ENCODE results near the gene CHKB.

The CHKB gene, protein sequence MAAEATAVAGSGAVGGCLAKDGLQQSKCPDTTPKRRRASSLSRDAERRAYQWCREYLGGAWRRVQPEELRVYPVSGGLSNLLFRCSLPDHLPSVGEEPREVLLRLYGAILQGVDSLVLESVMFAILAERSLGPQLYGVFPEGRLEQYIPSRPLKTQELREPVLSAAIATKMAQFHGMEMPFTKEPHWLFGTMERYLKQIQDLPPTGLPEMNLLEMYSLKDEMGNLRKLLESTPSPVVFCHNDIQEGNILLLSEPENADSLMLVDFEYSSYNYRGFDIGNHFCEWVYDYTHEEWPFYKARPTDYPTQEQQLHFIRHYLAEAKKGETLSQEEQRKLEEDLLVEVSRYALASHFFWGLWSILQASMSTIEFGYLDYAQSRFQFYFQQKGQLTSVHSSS

DNA sequence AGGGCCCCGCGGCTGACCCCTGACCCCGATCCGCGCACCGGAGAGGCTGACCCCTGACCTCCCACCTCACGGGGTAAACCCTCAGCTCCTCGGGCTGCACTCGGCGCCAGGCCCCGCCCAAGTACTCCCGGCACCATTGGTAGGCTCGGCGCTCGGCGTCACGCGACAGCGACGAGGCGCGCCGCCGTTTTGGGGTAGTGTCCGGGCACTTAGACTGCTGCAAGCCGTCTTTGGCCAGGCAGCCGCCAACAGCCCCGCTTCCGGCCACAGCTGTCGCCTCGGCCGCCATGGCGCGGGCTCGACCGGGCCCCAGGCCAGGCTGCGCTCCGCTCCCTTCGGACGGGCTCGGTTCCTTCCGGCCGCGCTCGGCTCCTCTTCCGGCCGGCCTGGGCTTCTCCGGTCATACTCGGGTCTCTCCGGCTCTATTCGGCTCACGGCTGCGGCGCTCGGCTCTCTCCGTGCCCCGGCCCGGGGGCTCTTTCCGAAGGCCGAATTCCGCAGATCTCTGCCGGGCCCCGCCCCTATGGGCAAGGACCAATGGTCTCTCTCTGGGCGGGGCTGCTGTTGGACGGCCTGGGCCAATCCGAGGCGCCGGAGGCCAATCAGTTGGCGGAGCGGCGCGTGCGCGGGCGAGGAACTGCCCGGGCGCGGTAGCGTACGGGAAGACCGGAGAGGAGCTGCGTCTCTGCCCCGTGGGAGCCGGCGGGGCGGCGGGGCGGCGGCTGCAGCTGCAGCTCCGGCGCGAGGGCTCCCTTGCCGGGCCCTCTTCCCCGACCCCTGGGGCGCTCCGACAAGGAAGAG, at the start of gene CHKB:
CHKB (minus strand) TSS at position 357 of the 801 bp plus-strand sequence; CDS start at position 289, 68 bp downstream.
- DNase-seq (ENCODE audit: insufficient read length, low spot score) (peak; percentile 77), FAIRE-seq (no peak)
- TF ChIP-seq, protein P1, sequence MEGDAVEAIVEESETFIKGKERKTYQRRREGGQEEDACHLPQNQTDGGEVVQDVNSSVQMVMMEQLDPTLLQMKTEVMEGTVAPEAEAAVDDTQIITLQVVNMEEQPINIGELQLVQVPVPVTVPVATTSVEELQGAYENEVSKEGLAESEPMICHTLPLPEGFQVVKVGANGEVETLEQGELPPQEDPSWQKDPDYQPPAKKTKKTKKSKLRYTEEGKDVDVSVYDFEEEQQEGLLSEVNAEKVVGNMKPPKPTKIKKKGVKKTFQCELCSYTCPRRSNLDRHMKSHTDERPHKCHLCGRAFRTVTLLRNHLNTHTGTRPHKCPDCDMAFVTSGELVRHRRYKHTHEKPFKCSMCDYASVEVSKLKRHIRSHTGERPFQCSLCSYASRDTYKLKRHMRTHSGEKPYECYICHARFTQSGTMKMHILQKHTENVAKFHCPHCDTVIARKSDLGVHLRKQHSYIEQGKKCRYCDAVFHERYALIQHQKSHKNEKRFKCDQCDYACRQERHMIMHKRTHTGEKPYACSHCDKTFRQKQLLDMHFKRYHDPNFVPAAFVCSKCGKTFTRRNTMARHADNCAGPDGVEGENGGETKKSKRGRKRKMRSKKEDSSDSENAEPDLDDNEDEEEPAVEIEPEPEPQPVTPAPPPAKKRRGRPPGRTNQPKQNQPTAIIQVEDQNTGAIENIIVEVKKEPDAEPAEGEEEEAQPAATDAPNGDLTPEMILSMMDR (IDR thresholded peaks at IDR 0.05; ENCODE audit: insufficient read depth, missing control alignments), result no peak

DNA sequence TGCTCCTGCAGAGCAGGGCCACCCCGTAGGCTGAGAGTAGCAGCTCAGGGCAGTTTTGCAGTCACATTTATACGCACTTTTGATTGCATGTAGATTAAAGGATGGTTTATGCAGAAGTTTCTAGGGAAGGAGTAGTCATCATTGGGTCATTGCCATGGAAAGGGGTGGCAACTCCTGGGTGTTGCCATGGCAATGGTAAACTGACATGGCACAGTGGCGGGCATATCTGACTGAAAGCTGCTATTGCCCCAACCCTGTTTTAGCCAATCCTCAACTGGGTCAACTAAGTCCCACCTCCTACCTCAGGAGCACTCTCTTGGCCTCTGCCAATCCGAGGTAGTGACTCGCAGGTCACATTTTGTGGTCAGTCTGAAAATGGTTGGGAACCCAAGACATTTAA, 47.7 kb upstream of the CHKB start:
- TF ChIP-seq, protein P1 (IDR thresholded peaks at IDR 0.05; ENCODE audit: insufficient read depth, missing control alignments), result no peak
- DNase-seq (ENCODE audit: insufficient read length, low spot score) (no peak), FAIRE-seq (no peak)

DNA sequence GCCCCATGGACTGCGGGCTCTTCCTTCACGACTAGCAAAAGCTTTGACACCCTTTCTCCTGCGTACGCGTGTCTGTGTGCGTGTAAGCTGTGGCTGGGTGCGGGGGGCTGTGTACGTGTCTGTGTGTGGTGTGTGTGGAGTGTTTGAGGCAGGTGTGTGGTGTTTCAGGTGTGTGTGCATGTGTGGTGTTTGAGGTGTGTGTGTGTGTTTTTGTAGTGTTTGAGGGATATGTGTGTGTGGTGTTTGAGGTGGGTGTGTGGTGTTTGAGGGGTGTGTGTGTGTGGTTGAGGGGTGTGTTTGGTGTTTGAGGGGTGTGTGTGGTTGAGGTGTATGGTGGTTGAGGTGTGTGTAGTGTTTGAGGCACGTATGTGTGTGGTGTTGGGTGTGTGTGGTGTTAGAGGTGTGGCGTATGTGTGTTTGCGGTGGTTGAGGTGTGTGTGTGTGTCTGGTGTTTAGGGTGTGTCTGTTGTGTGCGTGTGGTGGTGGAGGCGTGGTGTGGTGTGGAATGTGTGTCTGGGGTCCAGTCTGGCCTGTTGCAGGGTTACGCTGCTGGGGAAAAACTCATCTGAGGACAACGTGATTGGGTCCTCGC, 46.0 kb upstream of the CHKB start:
- TF ChIP-seq, protein P1 (IDR thresholded peaks at IDR 0.05; ENCODE audit: insufficient read depth, missing control alignments), result no peak
- FAIRE-seq (no peak), DNase-seq (ENCODE audit: insufficient read length, low spot score) (no peak)

DNA sequence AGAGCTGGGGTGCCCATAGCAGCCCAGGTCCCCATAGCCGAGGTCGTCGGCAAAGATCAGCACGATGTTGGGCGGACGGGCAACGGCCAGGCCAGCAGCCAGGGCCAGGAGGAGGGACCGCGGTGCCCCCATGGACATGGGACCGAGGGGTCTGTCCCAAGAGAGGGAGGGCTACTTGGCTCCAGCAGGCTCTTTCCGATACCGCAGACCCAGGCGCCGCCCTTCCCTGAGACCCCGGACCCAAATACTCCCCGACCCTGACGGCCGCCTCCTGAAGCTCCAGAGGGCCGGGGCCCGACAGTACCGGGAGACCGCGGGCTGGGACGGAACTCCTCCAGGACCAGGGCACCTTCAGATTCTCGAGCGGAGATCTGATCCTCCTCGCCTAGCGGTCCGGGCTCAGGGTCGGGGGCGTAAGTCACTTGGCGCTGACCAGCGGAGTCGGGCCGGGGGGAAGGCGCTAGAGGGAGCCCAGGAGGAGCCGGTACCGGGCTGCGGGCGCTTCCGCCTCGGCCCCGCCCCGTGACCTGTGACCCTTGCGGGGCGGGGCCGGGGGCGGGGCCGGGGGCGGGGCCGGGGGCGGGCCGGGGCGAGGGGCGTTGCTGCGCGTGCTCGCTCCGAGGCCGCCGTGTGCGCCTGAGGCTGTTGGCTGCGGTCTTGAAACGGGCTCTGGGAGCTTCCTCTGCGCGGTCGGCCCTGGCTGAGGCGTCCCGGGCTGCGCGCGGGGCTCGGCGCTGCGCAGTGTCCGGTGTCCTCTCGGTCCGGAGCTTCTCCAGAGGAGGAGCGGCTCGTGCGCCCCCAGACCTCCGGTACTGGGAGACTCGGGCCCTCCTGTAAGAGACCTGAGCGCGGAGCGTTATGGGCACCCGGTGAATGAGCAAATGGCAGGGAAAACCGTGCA, 45.2 kb upstream of the CHKB start, which contains the start of gene ARSA:
ARSA (minus strand) TSS at position 511 of the 901 bp plus-strand sequence; CDS start at position 138, 373 bp downstream.
- TF ChIP-seq, protein P1 (IDR thresholded peaks at IDR 0.05; ENCODE audit: insufficient read depth, missing control alignments), result peak; percentile 29
- FAIRE-seq, result no peak
- no peak for DNase-seq (ENCODE audit: insufficient read length, low spot score)

DNA sequence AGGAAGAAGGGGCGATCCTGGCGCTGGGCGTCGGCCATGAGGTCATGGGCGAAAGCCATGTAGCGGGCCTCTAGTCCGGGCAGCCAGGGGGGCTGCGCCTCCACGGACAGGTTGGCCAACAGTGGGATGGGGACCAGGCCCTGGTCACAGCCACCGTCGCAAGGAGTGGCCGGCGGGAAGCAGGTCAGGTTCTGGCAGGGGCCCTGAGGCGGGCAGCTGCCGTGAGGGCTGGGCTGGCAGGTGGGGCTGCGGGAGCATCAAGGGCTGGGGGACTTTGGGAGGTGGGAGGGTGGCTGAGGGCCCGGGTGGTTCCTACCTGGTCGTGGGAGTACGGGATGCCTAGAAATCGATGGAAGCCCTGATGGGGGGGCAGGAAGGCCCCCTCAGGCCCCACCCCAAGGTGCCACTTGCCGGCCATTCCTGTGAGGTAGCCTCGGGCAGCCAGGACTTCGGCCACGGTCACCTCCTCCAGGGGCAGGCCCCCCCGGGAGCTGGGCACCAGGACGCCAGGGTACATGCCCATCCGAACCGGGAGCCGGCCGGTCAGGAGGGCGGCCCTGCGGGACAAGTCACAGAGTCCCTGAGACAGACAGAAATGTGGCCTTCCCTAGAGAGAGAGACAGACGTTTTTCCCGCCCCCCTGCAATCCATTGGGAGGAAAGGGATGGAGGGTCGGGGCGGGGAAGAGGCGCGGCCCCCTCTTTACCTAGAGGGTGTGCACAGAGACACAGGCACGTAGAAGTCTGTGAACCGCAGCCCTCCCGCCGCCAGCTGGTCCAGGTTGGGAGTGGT, 44.4 kb upstream of the CHKB start:
- TF ChIP-seq, protein P1 (IDR thresholded peaks at IDR 0.05; ENCODE audit: insufficient read depth, missing control alignments), result no peak
- FAIRE-seq, result no peak
- no peak for DNase-seq (ENCODE audit: insufficient read length, low spot score)
